ENCODE results near the gene OR51V1.

The OR51V1 gene

GRCh38 chr11:5153574-5154431 is 46.7 kb downstream of the OR51V1 start:
- TF ChIP-seq CTCF (IDR thresholded peaks at IDR 0.05; ENCODE audit: control insufficient read depth, extremely low read depth, insufficient read depth) = no peak
- DNase-seq (ENCODE audit: low read depth) = no peak
- no peak overlapping the region for H3K4me3 ChIP-seq (ENCODE audit: low read depth, low read length)

- no peak for TF ChIP-seq CTCF (IDR thresholded peaks at IDR 0.05; ENCODE audit: control insufficient read depth, extremely low read depth, insufficient read depth)
- H3K4me3 ChIP-seq (ENCODE audit: low read depth, low read length) = no peak overlapping the region
- no peak for DNase-seq (ENCODE audit: low read depth)
Observed at GRCh38 chr11:5151713-5152153, 48.7 kb downstream of the OR51V1 start.

Data from LNCaP clone FGC (cell line).